A549 (cell line): ENCODE measurements around the gene CYP21A2.

Experiments used
- CTCF ChIP-seq: fragments of >200 bp; sonication (Bioruptor Twin); formaldehyde crosslinking; IDR thresholded peaks from 3 replicates; pipeline ENCODE4 v1.5.1; 2016
- MAX ChIP-seq: IDR thresholded peaks from 2 replicates; pipeline ENCODE4 v1.6.1; 2012

GRCh38 chr6:32073101-32073500 lies 34.9 kb downstream of the CYP21A2 start:
- TF ChIP-seq MAX (no peak), CTCF (no peak)
